Measurements from ENCODE around the gene AGPAT3. TPM values are rescaled to one million over a fixed set of nuclear protein-coding genes. Genes with fewer than 3 reads are reported as not detected.

AGPAT3 gene
- total RNA-seq, 4 donors from 2014 or later: 31.7 to 35.7 (median 33.0) TPM

- no peak for TF ChIP-seq POLR2A (IDR thresholded peaks at IDR 0.05)
- TF ChIP-seq CTCF (IDR thresholded peaks at IDR 0.05): no peak
- no peak for DNase-seq
- Histone ChIP-seq H3K4me1 (peaks cover 0 to 31% (median 7%) of the 10 kb centered on the region in 3 donors), H3K27me3 (no peaks in the 10 kb centered on the region), H3K4me3 (no peak overlapping the region), H3K9me3 (no peaks in the 10 kb centered on the region), H3K36me3 (peaks cover 0 to 57% (median 4%) of the 10 kb centered on the region in 3 donors), H3K27ac (peak overlapping the region; percentile 9 to 72 (median 60))
- WGBS, 2 donors: 36 to 54% methylated on average over 4 to 5 of the region's 6 CpGs
- intact Hi-C loops (cut with DNase I): no loop called here
These were observed 37.4 kb downstream of the AGPAT3 start for GRCh38 chr21:43902441-43902840.

- intact Hi-C loops (cut with DNase I): no loop called here
- no peak for DNase-seq
- 67 to 92% methylated on average over 1 to 8 of the region's 26 CpGs for WGBS, 2 donors
These were observed 38.5 kb downstream of the AGPAT3 start for GRCh38 chr21:43903451-43904091.

GRCh38 chr21:43904331-43904781 is 39.3 kb downstream of the AGPAT3 start:
- H3K27ac ChIP-seq: peak overlapping the region in 1 of 4 donors; percentile 12
- H3K27me3 ChIP-seq: no peaks in the 10 kb centered on the region
- no peak for DNase-seq
- 93% methylated on average over 2 to 5 of the region's 14 CpGs for WGBS, 2 donors
- peaks cover 7 to 45% (median 8%) of the 10 kb centered on the region in 3 donors for H3K4me1 ChIP-seq
- H3K9me3 ChIP-seq: no peaks in the 10 kb centered on the region
- H3K36me3 ChIP-seq: peaks cover 0 to 49% (median 4%) of the 10 kb centered on the region in 3 donors
- H3K4me3 ChIP-seq: no peak overlapping the region
- intact Hi-C loops (cut with DNase I): no loop called here
- TF ChIP-seq CTCF (IDR thresholded peaks at IDR 0.05) (no peak), POLR2A (IDR thresholded peaks at IDR 0.05) (no peak)

More at GRCh38 chr21:43903451-43904091, 38.5 kb downstream of the AGPAT3 start:
- Histone ChIP-seq H3K27me3 (no peaks in the 10 kb centered on the region), H3K27ac (peak overlapping the region in 3 of 4 donors; percentile 53 to 72 (median 68)), H3K36me3 (peaks cover 0 to 55% (median 4%) of the 10 kb centered on the region in 3 donors), H3K4me1 (peaks cover 7 to 42% (median 8%) of the 10 kb centered on the region in 3 donors), H3K4me3 (no peak overlapping the region), H3K9me3 (no peaks in the 10 kb centered on the region)
- no peak for TF ChIP-seq CTCF (IDR thresholded peaks at IDR 0.05)
- no peak for TF ChIP-seq POLR2A (IDR thresholded peaks at IDR 0.05)

- 89 to 91% methylated on average over 14 to 16 of the region's 16 CpGs for WGBS, 2 donors
- intact Hi-C loops (cut with DNase I): no loop called here
- no peaks in the 10 kb centered on the region for H3K27me3 ChIP-seq
- no peaks in the 10 kb centered on the region for H3K9me3 ChIP-seq
- no peak overlapping the region for H3K27ac ChIP-seq
- no peak overlapping the region for H3K4me3 ChIP-seq
- no peak for DNase-seq
- peaks cover 0 to 45% (median 0%) of the 10 kb centered on the region in 3 donors for H3K36me3 ChIP-seq
- H3K4me1 ChIP-seq: peaks cover 7 to 49% (median 8%) of the 10 kb centered on the region in 3 donors
- no peak for TF ChIP-seq CTCF (IDR thresholded peaks at IDR 0.05)
- TF ChIP-seq POLR2A (IDR thresholded peaks at IDR 0.05): no peak
These were observed 40.9 kb downstream of the AGPAT3 start for GRCh38 chr21:43905726-43906455.

Measured in esophagus squamous epithelium (tissue), 5 donors.